Activated CD8-positive, alpha-beta memory T cell treated with anti-CD3 and anti-CD28 coated beads for 4 hours (primary cell): ENCODE data around the gene CEACAM18.
"Not testable (repeated sequence)": the region's sequence is repeated elsewhere in the genome, so short reads cannot be mapped to it uniquely, and the experiment has no call there.

ENCODE experiments used
- DNase-seq, 2 donors: peaks; one replicate each; pipeline ENCODE4 v3.0.0-alpha.2; 2020; ENCODE audit warnings: low read depth in 2 of 2

CEACAM18 gene

DNA sequence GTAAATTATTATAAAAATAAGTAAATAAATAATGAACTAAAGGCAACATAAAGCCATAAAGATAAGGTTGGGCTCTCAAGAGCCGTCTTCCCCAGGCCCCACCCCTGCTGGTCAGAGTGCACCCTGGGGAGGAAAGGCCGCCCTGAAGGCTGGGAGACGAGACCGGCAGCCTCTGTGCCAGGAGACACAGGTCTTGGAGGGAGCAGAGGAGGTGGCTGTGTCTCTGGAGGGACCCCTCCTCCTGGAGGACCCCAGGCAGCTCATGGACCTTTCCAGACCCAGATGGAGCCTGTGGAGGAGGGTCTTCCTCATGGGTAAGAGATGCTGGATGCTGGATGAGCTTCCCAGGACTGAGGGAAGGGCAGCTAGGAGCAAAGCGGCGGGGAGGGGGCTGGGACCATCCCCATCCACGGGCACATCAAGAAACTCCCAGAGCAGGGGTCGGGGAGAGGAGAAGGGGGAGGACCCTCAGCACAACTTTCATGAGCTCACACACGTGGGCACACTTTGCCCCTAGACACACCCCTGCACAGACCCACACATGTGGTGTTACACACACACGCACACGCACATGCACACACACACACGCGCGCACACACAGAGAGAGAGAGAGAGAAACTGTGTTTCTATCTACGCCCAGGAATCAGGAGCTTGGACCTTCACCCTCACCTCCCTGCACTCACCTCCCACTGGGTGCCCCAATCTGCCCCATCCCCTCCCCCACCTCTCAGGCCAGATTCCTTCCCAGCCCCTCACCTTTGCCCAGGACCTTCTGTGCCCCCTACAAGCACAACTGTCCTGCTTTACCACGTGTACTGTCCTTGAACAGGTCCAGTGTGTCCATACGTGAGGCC lies at the start of gene CEACAM18:
Gene CEACAM18 (plus strand): TSS at position 159 of the 854 bp plus-strand sequence.
- DNase-seq = no peak

DNA sequence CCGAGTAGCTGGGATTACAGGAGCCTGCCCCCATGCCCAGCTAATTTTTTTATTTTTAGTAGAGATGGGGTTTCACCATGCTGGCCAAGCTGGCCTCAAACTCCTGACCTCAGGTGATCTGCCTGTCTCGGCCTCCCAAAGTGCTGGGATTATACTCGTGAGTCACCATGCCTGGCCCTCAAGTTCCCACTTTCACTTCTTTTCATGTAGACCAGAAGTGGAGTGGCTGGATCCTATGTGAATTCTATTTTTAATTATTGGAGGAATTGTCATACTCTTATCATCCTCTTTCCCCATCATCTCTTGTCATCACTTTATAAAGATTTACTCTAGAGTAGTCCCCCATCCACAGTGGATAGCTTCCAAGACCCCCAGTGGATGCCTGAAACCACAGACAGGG lies 48.1 kb upstream of the CEACAM18 start:
- DNase-seq = no peak

DNA sequence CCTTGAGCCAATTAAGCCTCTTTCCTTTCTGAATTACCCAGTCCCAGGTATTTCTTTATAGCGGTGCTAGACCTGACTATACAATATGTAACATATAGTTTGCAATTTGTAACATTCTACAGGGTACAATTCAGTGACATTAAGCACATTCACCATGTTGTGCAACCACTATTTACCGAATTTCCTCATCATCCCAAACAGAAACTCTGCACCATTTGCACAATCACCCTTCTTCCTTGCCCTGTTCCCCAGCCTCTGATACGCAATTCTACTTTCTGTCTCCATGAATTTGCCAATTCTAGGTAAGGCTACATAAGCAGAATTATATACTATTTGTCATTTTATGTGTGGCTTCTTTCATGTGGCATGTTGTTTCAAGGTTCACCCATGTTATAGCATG lies 47.2 kb upstream of the CEACAM18 start:
- DNase-seq = no peak

DNA sequence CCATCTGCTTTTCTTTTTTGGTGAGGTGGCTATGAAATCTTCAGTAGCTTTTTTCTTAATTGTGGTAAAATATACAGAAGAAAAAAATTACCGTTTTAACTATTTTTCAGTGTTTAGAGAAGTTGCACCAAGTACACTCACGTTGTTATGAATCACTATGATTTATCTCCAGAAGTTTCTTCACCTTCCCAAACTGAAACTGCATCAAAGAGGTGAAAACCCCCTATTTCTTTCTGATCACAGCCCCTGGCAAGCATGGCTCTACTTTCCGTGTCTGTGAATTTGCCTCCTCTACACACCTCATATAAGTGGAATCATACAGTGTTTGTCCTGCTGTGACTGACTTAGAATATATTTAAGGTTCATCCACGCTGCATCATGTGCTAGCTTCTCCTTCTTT lies 45.3 kb upstream of the CEACAM18 start:
- DNase-seq = no peak

DNA sequence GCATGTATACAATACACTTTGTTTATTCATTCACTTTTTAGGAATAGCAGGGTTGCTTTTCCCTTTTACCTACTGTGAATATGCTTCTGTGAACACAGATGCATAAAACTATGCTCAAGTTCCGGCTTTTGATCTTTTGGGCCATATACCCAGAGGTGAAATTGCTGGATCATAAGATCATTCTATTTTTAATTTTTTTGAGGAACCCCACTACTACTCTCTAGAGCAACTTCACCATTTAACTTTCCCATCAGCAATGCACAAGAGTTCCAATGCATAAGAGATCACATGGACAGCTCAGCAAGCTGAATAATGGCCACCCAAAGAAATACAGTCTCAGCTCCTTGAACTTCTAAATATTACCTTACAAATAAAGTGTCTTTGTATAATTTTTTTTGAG lies 43.9 kb upstream of the CEACAM18 start:
- DNase-seq = no peak

DNA sequence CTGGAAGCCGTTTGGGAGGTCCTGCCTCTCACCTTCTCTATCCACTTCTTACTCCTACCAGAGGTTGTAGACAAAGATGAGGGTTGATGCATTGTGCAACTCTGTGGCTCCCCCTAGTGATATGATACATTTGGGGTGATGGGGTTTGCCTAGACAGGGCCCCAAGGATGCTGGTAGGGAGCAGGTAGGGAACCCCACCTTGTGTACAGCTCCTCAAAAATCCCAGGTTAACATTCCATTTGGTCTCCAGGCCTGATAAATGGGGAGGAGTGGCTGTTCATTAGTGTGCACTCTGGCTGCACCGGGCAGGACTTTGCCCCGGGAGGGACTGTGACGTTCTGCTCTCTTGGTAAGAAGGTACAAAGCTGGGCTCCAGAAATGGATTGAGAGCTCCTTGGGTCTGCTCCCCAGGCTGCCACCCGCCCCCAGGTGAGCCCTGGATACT lies 39.3 kb upstream of the CEACAM18 start:
- peak in 1 of 2 donors; percentile 12 for DNase-seq

DNA sequence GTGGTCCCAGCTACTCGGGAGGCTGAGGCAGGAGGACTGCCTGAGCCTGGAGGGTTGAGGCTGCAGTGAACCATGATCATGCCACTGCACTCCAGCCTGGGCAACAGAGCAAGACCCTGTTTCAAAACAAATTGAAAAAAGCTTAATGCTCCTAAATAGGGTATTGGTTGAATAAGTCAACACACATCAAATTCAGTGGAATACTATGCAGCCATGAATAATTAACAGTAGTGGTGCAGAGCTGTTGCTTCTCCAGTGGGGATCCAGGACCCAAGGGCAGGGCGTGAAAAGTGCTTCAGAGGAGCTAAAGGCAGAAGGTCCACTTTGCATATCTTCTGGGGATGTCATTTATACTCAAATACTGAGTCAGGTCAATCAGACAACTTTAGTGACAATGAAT lies 38.3 kb upstream of the CEACAM18 start:
- no peak for DNase-seq

DNA sequence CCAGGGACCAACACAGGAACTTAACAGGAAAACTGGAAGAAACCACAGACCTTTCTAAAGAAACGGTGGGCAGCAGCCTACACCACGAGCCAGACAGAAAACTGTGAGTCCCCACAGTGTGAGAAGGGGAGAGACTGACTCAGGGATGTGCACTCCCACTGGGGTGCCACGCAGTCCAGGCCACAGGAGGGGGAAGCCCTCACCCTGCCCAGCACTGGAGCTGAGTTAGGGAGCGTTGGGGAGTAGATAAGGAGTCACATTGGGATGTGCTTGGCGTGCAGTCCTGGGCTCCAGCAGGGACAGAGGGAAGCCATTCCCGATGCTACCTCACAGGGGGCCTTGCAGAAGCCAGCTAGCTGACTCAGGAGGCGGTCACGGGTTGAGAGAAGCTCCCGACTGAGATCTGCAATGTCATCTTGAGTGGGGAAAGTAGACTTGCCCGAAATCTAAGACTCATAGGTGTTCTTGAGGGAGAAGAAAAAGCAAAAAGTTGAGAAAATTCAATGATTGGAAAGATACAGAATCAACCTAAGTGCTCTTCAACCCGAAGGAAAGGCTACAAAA lies 37.4 kb upstream of the CEACAM18 start:
- DNase-seq = peak; percentile 32 to 61

- DNase-seq = peak; percentile 82 to 90
Observed at GRCh38 chr19:51441410-51442390, 36.6 kb upstream of the CEACAM18 start.

DNA sequence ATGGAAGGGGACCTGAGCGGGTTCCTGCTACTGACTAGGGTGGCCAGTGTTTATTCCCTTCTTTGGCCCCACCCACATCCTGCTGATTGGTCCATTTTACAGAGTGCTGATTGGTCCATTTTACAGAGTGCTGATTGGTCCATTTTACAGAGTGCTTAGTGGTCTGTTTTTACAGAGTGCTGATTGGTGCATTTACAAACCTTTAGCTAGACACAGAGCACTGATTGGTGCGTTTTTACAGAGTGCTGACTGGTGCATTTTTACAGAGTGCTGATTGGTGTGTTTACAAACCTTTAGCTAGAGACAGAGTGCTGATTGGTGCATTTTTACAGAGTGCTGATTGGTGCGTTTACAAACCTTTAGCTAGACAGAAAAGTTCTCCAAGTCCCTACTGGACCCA lies 30.8 kb upstream of the CEACAM18 start:
- DNase-seq = not testable (repeated sequence)

- DNase-seq = no peak
Observed at GRCh38 chr19:51448011-51448410, 30.3 kb upstream of the CEACAM18 start.

- DNase-seq = peak in 1 of 2 donors; percentile 54
Observed at GRCh38 chr19:51448411-51449016, 29.8 kb upstream of the CEACAM18 start.

- peak in 1 of 2 donors; percentile 49 for DNase-seq
Observed at GRCh38 chr19:51450730-51451307, 27.5 kb upstream of the CEACAM18 start.

GRCh38 chr19:51456541-51457290 lies 21.6 kb upstream of the CEACAM18 start:
- DNase-seq = no peak

DNA sequence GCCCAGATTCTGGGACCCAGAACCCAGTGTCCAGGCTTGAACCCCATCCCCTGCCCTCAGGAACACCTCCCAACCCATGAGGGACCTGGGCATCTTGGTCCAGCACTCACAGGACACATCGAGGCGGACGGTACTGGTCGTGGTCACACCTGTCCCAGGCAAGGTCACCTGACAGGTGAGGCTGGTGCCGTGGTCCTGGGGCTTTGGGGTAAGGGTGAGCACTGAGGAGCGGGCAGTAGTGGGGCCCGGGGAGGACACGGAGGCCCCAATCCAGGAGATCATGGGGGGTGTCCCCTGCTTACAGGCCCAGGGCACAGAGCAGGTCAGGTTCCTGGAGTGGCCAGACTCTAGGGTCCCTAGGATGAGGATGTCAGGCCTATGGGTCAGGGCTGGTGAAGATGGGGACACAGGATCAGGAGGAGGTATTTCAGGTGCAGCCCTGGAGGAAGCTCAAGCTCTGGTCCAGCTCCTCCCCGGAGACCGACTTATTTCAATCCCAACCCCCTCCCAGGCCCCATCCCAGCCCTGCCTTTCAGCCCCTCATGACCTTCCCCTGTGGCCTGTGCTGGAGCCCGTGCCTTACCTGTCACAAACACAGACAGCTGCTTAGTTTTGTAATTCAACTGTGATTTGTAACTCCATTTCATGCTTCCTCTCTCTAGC lies 20.9 kb upstream of the CEACAM18 start:
- DNase-seq = no peak

DNA sequence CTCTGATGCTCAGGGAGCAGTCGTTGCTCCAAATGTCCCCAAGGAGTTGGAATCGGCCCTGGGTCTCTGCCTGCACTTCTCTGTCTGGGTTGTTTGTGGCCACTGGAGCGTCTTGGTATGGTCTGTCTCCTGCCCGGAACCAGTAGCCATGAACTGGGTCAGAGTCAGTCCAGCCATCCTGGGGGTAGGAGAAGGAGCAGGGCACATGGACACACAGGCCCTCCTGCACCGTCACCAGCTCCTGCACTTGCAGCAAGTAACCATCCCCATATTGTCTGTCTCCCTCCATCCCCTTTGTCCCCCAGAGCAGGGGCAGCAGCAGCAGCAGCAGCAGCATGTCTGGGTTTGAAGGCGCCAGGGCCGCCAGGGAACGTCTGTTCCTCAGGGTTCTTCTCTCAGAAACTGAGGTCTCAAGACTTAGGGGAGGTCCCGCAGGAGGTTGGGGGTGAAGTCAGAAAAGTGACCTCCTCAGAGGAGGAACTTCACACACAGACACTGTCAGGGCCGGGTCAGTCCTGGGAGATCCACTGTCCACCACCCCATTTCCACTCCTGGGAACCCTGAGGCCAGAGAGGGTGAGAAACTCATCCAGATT lies 20.2 kb upstream of the CEACAM18 start, which contains the start of gene SIGLEC8:
Gene SIGLEC8 (minus strand): TSS at position 404 of the 595 bp plus-strand sequence. CDS start 67 bp downstream, at position 337.
- no peak for DNase-seq

DNA sequence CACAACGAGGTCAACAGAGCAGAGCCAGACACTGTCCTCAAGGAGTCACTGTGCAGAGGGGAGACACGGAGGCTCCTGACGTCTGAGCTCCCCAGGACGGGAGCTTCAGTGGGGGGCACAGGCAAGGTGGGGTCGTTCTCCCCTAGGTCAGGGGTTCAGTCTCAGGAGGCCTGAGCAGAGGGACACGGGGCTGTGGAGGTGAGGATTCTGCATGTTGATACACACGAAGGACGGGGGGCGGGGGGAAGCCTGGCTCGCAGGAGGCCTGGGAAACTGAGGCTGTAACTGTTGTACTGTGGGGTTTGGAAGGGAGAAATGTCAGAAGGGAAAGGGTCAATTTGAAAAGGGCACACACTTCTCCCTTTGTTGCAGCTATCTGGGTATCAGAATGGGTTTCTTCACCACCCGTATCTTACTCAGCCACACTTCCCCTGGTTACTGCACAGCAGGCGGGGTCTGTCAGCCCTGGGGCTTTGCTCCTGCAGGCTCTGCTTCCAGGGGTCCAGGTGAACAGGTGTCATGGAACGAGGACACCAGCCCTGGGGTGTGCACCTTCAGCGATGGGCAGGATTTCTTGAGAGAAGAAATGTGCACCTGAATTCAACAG lies 19.3 kb upstream of the CEACAM18 start:
- DNase-seq = no peak

- DNase-seq = no peak
Observed at GRCh38 chr19:51460164-51460992, 18.0 kb upstream of the CEACAM18 start.
